SHP77 treated with DMSO at 0.1 percent for 48 hours (cell line): ENCODE results near the gene FGF11.
A peak's percentile ranks its signal among the peaks of the same experiment; 100 is the strongest.

Experiments used
- DNase-seq: peaks from one replicate; lab custom pipeline; 2025; lab: John Stamatoyannopoulos, UW

FGF11 gene

GRCh38 chr17:7439462-7440112 lies at the start of gene FGF11:
Gene FGF11, plus strand, starts transcription at chr17:7439512. Its CDS starts 109 bp downstream, at chr17:7439621.
- DNase-seq, result no peak

- no peak for DNase-seq
Measured at GRCh38 chr17:7389924-7390910, 49.1 kb upstream of the FGF11 start.

GRCh38 chr17:7391307-7391706 lies 48.0 kb upstream of the FGF11 start:
- no peak for DNase-seq

- no peak for DNase-seq
Measured at GRCh38 chr17:7392696-7393612, 46.4 kb upstream of the FGF11 start.

GRCh38 chr17:7393613-7394451 lies 45.5 kb upstream of the FGF11 start:
- DNase-seq, result no peak

- DNase-seq, result peak; percentile 80
Measured at GRCh38 chr17:7394452-7395191, 44.7 kb upstream of the FGF11 start, which contains the start of gene PLSCR3. Gene PLSCR3, minus strand, starts transcription at chr17:7394525. Its CDS starts 415 bp downstream, at chr17:7394110.

GRCh38 chr17:7396147-7396546 lies 43.2 kb upstream of the FGF11 start:
- DNase-seq, result no peak

- DNase-seq, result no peak
Measured at GRCh38 chr17:7398612-7399011, 40.7 kb upstream of the FGF11 start.

- DNase-seq, result no peak
Measured at GRCh38 chr17:7403043-7403726, 36.1 kb upstream of the FGF11 start.

GRCh38 chr17:7403727-7403976 lies 35.7 kb upstream of the FGF11 start:
- DNase-seq, result peak; percentile 70

- DNase-seq, result peak; percentile 100
Measured at GRCh38 chr17:7403977-7404736, 35.2 kb upstream of the FGF11 start, which contains the start of gene TMEM256. Gene TMEM256, minus strand, starts transcription at chr17:7404097. Its CDS starts 13 bp downstream, at chr17:7404084.

GRCh38 chr17:7404737-7405349 lies 34.5 kb upstream of the FGF11 start:
- no peak for DNase-seq

GRCh38 chr17:7405350-7406234 lies 33.7 kb upstream of the FGF11 start:
- no peak for DNase-seq

- no peak for DNase-seq
Measured at GRCh38 chr17:7406235-7406825, 33.0 kb upstream of the FGF11 start.

- DNase-seq, result no peak
Measured at GRCh38 chr17:7407082-7407481, 32.2 kb upstream of the FGF11 start.

- DNase-seq, result no peak
Measured at GRCh38 chr17:7407485-7408251, 31.6 kb upstream of the FGF11 start, which contains the start of gene NLGN2. Gene NLGN2, plus strand, starts transcription at chr17:7407845. Its CDS starts 411 bp downstream, at chr17:7408256.
